ENCODE data around the gene NOC3L.

Gene NOC3L

DNA sequence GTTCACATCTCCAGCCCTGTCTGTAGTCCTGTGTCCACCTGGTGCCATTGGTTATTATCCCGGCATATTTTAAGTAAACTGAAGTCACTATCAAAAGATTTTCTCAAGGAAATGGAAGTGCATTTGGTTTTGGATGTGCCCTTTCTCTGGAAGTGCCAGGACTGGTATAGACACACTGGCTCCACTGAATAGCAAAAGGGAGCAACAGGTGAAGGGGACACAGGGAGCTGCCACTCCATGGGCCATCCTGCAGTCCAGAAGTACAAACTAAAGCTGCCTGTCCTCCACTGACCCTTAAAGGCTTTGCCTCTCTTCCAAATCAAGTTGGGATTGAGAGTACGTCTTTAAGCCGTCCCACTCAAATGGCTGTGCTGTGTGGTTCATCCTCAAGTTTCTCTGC is 62.7 kb downstream of the NOC3L start:
- DNase-seq (ENCODE audit: low spot score): no peak
- TF ChIP-seq, protein P1, sequence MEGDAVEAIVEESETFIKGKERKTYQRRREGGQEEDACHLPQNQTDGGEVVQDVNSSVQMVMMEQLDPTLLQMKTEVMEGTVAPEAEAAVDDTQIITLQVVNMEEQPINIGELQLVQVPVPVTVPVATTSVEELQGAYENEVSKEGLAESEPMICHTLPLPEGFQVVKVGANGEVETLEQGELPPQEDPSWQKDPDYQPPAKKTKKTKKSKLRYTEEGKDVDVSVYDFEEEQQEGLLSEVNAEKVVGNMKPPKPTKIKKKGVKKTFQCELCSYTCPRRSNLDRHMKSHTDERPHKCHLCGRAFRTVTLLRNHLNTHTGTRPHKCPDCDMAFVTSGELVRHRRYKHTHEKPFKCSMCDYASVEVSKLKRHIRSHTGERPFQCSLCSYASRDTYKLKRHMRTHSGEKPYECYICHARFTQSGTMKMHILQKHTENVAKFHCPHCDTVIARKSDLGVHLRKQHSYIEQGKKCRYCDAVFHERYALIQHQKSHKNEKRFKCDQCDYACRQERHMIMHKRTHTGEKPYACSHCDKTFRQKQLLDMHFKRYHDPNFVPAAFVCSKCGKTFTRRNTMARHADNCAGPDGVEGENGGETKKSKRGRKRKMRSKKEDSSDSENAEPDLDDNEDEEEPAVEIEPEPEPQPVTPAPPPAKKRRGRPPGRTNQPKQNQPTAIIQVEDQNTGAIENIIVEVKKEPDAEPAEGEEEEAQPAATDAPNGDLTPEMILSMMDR (IDR thresholded peaks at IDR 0.05; ENCODE audit: extremely low read depth, missing control alignments): no peak

DNA sequence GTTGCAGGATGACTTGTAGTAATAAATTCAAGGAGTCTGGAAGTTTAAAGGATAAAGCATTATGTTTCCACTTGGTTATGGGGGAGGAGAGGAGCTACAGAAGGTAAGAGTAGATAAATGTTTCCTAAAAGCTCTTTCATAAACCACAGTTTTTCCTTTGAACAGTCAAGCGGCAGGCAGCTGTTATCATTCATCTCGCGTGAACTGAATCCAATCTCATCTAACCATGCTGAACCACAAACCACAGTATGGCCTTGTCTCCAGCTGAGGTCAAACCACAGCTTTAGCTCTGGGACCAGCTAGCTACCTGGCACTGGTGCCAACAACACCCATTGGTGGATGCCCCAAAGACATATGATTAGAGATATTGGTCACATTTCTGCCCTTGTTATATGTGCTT is 63.3 kb downstream of the NOC3L start:
- TF ChIP-seq, protein P1 (IDR thresholded peaks at IDR 0.05; ENCODE audit: extremely low read depth, missing control alignments): no peak
- DNase-seq (ENCODE audit: low spot score): no peak

DNA sequence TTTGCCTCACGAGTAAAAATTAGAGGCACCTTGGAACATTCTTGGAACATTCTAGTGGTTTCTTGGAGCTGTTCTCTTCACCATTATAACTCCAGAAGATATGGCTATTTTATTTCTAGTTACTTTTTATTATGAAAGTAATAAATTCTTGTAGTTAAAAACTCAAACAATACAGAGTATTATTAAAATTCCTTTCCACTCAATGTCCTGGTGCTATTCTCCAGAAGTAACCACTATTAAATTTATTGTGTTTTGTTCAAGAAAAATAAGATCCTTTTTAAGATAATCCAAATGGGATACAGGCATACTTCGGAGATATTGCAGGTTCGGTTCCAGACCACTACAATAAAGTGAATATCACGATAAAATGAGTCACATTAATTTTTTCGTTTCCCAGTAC is 68.6 kb downstream of the NOC3L start:
- no peak for DNase-seq (ENCODE audit: low spot score)
- TF ChIP-seq, protein P1 (IDR thresholded peaks at IDR 0.05; ENCODE audit: extremely low read depth, missing control alignments): no peak

- TF ChIP-seq, protein P1 (IDR thresholded peaks at IDR 0.05; ENCODE audit: extremely low read depth, missing control alignments): no peak
- no peak for DNase-seq (ENCODE audit: low spot score)
These were observed 69.4 kb downstream of the NOC3L start for GRCh38 chr10:94293354-94293753.

DNA sequence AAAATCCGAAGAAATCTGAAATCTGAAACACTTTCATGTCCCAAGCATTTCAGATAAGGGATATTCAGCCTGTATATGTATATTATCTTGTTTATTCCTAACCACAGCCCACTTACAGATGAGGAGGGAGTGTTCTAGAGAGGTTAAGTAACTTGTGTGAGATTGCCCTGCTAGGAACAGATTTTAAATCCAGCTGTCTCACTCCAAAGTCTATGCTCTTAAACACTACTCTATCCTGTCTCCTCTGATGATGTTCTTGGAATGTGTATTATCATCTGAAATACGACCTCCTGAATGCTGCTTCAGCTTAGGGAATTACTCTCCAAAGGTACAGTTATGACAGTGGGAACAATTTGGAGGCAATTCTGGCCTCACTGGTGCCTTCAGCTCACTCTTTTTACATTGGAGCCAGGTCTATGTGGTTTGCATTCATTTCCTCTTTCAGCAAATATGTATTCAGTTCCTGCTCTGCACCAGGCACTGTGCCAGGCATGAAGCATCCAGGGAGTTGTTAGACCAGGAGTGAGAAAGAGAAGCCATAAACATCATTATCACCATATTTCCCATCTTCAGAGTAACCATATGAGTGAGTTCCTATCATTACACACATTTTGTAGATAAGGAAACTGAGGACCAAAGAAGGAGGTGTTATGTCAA is 70.2 kb downstream of the NOC3L start:
- TF ChIP-seq, protein P1 (IDR thresholded peaks at IDR 0.05; ENCODE audit: extremely low read depth, missing control alignments): no peak
- no peak for DNase-seq (ENCODE audit: low spot score)

DNA sequence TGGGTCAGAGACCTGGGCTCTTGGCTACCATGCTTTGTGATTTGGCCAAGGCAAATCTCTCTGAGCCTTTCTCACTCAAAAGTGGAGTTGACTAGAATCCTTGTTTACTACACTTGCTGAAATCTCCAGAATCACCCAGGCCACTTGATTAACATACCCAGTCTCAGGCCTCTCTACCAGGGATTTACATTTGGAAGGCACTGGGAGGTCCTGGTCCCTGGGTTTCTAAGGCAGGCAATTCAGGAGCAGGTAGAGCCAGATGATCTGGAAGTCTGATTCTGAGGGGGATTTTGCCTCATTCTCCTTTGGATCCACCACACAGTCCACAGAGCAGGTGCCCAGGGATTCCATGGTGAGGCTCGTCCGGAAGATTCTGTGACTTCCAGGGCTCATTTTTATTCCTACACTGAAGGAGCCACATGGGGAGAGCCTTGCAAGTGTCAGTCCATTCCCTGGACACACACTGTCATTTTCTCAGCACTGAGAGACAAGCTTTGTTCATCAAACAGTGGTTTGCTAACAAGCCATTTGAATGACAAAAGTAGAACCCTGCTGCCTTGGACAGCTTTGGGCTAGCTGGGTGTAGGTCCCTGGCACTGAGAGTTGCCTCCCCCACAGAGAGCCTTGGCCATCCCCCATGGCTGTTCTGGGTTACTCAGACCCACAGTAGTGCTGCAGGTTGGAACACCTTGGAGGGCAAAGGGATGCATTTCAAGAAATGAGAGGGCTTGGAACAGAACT is 74.2 kb downstream of the NOC3L start:
- TF ChIP-seq, protein P1 (IDR thresholded peaks at IDR 0.05; ENCODE audit: extremely low read depth, missing control alignments): no peak
- no peak for DNase-seq (ENCODE audit: low spot score)

- DNase-seq (ENCODE audit: low spot score): no peak
- TF ChIP-seq, protein P1 (IDR thresholded peaks at IDR 0.05; ENCODE audit: extremely low read depth, missing control alignments): no peak
These were observed 75.4 kb downstream of the NOC3L start for GRCh38 chr10:94287336-94287735.

Measured in GM20000 (cell line).